Measurements from ENCODE around the gene ARHGAP19. TPM values are rescaled to one million over a fixed set of nuclear protein-coding genes. Genes with fewer than 3 reads are reported as not detected.

Gene ARHGAP19
- total and polyA plus RNA-seq, 2 of the 8 experiments (the other 6 are each of a cell fraction or from before 2014, with no cell fraction given): 13.3 to 32.1 TPM

Small RNAs within 50 kb of the gene (small RNA-seq; reads per million reads assigned to genes)
- not detected for gene RF00017 (ENCODE audit: insufficient read depth)

Other genes with a start within 250 kb of the ARHGAP19 start
- gene SLIT1, start 106.7 kb downstream of the ARHGAP19 start, total RNA-seq (2021; fragmentation: NEBNext Ultra II Directional; extraction: Animal tissue kit (Norgen Biotek cat#: 25700)): 0.88 and 1.2 TPM in 2 replicates
- 0.70 and 1.1 TPM in 2 replicates for gene SLIT1, start 106.7 kb downstream of the ARHGAP19 start, polyA plus RNA-seq (2011; rRNA removed)
- gene FRAT1, start 26.6 kb upstream of the ARHGAP19 start, total RNA-seq (2021; fragmentation: NEBNext Ultra II Directional; extraction: Animal tissue kit (Norgen Biotek cat#: 25700)): 4.8 and 5.2 TPM in 2 replicates
- 1.9 and 3.4 TPM in 2 replicates for gene FRAT1, start 26.6 kb upstream of the ARHGAP19 start, polyA plus RNA-seq (2011; rRNA removed)
- gene FRAT2, start 42.1 kb upstream of the ARHGAP19 start, total RNA-seq (2021; fragmentation: NEBNext Ultra II Directional; extraction: Animal tissue kit (Norgen Biotek cat#: 25700)): 83.0 and 87.7 TPM in 2 replicates
- gene FRAT2, start 42.1 kb upstream of the ARHGAP19 start, polyA plus RNA-seq (2011; rRNA removed): 47.4 and 58.4 TPM in 2 replicates
- gene RRP12, start 108.7 kb upstream of the ARHGAP19 start, total RNA-seq (2021; fragmentation: NEBNext Ultra II Directional; extraction: Animal tissue kit (Norgen Biotek cat#: 25700)): 65.8 and 71.9 TPM in 2 replicates
- 21.0 and 33.1 TPM in 2 replicates for gene RRP12, start 108.7 kb upstream of the ARHGAP19 start, polyA plus RNA-seq (2011; rRNA removed)
- 799 and 819 TPM in 2 replicates for gene PGAM1, start 133.6 kb upstream of the ARHGAP19 start, total RNA-seq (2021; fragmentation: NEBNext Ultra II Directional; extraction: Animal tissue kit (Norgen Biotek cat#: 25700))
- gene PGAM1, start 133.6 kb upstream of the ARHGAP19 start, polyA plus RNA-seq (2011; rRNA removed): 791 and 833 TPM in 2 replicates
- gene EXOSC1, start 153.4 kb upstream of the ARHGAP19 start, total RNA-seq (2021; fragmentation: NEBNext Ultra II Directional; extraction: Animal tissue kit (Norgen Biotek cat#: 25700)): 52.1 and 53.6 TPM in 2 replicates
- gene EXOSC1, start 153.4 kb upstream of the ARHGAP19 start, polyA plus RNA-seq (2011; rRNA removed): 58.6 and 68.1 TPM in 2 replicates
- gene ZDHHC16, start 153.5 kb upstream of the ARHGAP19 start, total RNA-seq (2021; fragmentation: NEBNext Ultra II Directional; extraction: Animal tissue kit (Norgen Biotek cat#: 25700)): 45.9 and 50.4 TPM in 2 replicates
- gene ZDHHC16, start 153.5 kb upstream of the ARHGAP19 start, polyA plus RNA-seq (2011; rRNA removed): 108 and 127 TPM in 2 replicates
- 128 and 130 TPM in 2 replicates for gene MMS19, start 205.8 kb upstream of the ARHGAP19 start, total RNA-seq (2021; fragmentation: NEBNext Ultra II Directional; extraction: Animal tissue kit (Norgen Biotek cat#: 25700))
- gene MMS19, start 205.8 kb upstream of the ARHGAP19 start, polyA plus RNA-seq (2011; rRNA removed): 221 and 228 TPM in 2 replicates
- 22.3 and 23.1 TPM in 2 replicates for gene UBTD1, start 206.3 kb upstream of the ARHGAP19 start, total RNA-seq (2021; fragmentation: NEBNext Ultra II Directional; extraction: Animal tissue kit (Norgen Biotek cat#: 25700))
- 36.2 and 48.8 TPM in 2 replicates for gene UBTD1, start 206.3 kb upstream of the ARHGAP19 start, polyA plus RNA-seq (2011; rRNA removed)